ENCODE results near the gene RTEL1.

The RTEL1 gene

DNA sequence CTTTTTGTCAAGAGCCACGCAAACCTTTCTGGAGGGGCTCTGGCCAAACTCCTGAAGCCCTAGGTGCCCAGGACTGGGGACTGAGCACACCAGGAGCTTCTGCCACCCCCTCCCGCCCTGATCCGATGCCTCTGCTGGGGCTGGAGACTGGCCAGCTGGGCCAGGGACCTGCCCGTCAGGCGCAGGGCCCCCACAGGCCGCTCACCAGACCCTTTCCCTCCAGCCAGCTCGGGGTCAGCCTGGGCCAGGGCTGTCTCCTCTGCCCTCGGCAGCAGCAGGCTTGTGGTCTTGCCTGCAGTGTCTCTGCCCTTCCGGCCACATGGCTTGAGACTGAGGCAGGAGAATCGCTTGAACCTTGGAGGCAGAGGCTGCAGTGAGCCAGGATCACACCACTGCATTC is 14.6 kb downstream of the RTEL1 start:
- no peak for DNase-seq

GRCh38 chr20:63673951-63674350 is 15.8 kb downstream of the RTEL1 start:
- no peak for DNase-seq

- DNase-seq = no peak
These were observed 17.7 kb downstream of the RTEL1 start for GRCh38 chr20:63675681-63676368.

DNA sequence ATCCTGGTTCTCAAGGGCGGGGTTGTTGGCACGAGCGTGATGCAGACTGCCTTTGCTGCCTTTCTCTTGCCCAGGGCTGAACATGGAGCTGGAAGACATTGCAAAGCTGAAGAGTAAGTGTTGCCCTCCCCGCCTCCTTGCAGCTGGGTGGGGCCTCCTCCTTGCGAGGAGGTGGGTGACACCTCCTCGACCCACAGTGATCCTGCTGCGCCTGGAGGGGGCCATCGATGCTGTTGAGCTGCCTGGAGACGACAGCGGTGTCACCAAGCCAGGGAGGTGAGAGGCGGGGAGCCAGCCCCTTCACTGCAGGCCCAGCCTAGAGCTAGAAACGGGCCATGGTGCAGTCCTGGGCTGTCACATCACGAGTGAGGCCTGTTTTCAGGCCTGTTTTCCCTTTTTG is 20.0 kb downstream of the RTEL1 start:
- no peak for DNase-seq

DNA sequence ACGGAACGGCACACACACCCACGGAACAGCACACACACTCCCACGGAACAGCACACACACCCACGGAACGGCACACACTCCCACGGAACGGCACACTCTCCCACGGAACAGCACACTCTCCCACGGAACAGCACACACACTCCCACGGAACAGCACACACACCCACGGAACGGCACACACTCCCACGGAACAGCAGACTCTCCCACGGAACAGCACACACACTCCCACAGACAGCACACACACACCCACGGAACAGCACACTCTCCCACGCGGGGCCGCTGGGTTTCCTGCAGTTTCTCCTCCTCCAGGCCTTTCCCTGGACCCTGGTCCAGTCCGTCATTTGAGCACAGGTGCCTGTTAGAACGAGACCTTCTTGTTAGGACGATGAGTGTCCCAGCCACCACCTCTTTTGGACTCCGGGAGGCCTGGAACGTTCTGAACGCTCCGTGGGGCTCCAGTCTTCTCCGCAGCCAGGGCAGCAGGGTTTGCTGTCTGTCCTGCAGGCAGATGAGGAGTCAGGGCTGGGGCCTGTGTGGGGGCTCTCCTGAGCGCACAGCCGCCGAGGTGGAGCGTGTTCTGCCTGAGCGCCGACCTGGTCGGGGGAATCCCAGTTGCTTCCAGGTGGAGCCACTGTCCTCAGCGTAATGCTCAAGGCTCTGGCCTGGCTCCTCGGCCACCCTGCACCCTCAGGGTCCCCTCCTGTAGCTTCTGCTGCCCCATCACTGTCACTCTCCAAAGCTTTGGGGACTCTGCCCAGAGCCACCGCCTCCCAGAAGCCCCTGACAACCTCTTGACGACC is 20.8 kb downstream of the RTEL1 start:
- no peak for DNase-seq

- DNase-seq = no peak
These were observed 21.7 kb downstream of the RTEL1 start for GRCh38 chr20:63679799-63680305.

DNA sequence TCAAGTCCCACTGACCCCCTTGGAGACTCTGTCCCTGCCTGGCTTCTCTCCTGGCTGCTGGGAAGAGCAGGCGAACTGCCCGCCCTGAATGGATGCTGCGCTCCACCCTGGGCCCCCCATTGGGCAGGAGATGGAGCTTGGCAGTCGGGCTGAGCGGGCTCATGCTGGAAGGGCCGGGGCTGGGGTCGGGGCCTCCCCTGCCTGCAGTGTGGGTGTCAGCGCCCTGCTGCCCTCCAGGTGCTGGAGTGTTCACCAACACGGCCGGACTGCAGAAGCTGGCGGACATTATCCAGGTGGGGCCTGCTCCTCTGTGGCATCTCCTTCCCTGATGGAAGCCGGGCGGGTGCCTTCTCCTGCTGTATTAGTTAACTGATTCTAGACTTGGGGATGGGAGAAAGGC is 22.3 kb downstream of the RTEL1 start:
- no peak for DNase-seq

- no peak for DNase-seq
These were observed 22.9 kb downstream of the RTEL1 start for GRCh38 chr20:63680857-63681608.

DNA sequence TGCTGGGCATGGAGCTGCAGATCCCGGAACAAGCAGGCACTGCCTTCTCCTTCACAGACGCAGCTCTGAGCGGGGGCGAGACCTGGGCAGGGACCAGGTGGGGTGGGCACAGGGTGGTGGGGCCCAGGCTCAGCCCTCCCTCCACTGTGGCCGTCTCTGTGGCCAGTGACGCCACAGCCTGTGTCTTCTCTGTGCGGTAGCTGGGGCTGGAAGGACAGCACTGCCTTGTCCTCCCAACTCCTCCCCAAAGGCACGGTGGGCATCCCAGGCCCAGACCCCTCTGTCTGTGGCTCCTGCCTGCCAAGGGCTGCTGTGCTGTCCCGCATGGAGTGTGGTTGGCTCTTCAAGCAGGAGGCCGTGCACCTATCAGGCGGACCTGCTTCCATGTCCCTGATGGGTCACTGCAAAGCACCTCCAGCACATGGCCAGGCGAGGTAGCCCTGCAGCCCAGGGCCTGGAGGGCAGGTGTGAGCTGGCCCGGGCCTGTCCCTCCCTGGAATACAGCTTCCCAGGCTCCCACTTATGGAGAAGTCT is 23.6 kb downstream of the RTEL1 start:
- DNase-seq = peak; percentile 11

GRCh38 chr20:63682384-63683139 is 24.4 kb downstream of the RTEL1 start:
- DNase-seq = no peak

DNA sequence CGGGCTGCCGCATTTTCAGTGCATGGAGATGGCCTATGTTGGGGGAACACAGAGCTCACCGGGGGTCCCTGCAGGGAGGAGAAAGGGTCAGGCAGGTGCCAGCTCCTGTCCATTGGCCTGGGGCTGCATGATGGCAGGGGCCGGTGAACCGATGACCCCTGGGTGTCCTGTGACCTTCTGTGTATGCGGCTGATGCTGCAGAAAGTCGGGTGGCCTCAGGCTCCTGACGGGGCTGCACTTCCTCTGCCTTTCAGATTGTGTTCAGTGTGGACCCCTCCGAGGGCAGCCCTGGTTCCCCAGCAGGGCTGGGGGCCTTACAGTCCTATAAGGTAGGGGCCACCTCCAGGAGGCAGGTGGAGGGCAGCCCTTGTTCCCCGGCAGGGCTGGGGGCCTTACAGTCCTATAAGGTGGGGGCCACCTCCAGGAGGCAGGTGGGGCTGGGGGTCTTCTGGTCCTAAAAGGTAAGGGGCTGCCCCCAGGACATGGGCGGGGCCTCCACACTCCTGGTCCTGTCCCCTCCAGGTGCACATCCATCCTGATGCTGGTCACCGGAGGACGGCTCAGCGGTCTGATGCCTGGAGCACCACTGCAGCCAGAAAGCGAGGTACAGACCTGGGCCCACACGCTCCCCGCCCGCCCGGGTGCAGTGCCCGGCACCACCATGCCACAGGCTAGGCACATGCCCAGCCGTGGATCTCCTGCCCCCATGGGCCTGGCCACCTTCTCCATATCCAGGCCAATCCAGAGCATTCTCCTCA is 27.3 kb downstream of the RTEL1 start:
- DNase-seq = no peak

DNA sequence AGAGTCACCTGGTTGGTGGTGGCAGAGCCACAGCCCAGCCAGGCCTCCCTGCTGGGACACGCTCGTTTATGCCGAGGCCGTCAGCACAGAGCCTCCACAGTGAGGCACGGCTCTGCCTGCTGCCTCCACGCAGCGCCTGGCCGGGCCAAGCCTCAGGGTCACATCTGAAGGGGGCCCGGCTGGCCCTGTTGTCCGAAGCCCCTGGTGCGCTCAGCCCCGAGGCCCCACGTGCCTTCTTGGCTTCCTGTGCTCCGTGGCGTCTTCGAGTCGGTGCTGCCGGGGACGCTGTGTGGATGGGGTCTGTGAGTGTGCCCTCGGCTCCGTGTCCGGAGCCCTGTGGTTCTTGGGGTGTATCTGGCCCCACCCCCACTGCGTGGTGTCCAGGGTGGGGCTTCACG is 28.0 kb downstream of the RTEL1 start:
- no peak for DNase-seq

- DNase-seq = peak; percentile 16
These were observed 28.6 kb downstream of the RTEL1 start for GRCh38 chr20:63686492-63687321.

DNA sequence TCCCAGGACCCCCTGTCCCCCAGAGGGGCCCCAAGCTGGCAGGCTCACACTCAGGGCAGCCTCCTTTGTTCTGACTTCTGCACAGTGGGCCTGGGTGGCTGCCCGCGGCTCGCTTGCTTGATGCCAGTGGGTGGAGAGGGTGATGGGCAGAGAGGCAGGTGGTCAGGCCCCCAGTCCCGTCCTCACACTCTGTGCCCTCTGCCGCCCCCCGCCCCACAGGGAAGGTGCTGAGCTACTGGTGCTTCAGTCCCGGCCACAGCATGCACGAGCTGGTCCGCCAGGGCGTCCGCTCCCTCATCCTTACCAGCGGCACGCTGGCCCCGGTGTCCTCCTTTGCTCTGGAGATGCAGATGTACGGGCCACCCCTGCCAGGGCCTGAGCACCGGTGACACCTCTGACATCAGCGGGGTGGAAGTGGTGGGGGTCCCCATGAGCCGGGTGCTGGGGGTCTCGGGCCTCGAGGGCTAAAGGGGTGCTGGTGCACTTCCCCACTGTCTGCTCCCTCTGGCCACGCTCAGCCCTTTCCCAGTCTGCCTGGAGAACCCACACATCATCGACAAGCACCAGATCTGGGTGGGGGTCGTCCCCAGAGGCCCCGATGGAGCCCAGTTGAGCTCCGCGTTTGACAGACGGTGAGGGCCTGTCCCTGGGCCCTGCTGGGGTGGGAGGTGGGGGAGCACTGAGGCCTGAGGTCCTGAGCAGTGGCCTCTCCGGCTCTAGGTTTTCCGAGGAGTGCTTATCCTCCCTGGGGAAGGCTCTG is 29.5 kb downstream of the RTEL1 start:
- no peak for DNase-seq

DNA sequence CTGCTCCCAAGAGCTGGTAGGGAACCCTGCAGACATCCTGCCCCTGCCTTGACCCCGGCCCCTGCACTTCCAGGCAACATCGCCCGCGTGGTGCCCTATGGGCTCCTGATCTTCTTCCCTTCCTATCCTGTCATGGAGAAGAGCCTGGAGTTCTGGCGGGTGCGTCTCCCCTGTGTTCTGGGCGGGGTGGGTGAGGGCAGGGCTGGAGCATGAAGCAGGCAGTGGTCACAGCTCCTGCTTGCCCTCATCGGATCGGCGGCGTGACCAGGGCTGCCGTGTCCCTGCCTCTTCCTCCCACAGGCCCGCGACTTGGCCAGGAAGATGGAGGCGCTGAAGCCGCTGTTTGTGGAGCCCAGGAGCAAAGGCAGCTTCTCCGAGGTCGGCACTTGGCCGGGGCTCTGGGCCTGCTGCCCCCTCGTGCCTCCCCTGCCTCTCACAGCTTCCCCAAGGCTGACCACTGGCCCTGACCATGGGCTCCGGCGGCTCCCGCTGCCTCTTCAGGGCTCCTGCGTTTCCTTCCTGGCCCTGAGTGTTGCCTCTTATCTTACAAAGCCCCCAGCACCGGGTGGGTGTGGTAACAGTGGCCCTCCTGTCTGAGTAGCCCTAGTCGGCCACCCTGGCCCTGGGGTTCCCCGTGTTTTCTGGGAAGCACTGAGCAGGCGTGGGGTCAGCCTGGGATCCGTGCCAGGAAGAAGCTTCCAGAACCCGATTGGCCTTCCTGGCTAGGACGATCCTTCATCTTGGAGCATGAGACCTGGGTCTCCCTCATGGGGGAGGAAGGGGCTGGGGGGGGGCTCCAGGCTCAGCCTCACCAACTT is 30.3 kb downstream of the RTEL1 start:
- DNase-seq = no peak

- no peak for DNase-seq
These were observed 31.2 kb downstream of the RTEL1 start for GRCh38 chr20:63689046-63690002.

DNA sequence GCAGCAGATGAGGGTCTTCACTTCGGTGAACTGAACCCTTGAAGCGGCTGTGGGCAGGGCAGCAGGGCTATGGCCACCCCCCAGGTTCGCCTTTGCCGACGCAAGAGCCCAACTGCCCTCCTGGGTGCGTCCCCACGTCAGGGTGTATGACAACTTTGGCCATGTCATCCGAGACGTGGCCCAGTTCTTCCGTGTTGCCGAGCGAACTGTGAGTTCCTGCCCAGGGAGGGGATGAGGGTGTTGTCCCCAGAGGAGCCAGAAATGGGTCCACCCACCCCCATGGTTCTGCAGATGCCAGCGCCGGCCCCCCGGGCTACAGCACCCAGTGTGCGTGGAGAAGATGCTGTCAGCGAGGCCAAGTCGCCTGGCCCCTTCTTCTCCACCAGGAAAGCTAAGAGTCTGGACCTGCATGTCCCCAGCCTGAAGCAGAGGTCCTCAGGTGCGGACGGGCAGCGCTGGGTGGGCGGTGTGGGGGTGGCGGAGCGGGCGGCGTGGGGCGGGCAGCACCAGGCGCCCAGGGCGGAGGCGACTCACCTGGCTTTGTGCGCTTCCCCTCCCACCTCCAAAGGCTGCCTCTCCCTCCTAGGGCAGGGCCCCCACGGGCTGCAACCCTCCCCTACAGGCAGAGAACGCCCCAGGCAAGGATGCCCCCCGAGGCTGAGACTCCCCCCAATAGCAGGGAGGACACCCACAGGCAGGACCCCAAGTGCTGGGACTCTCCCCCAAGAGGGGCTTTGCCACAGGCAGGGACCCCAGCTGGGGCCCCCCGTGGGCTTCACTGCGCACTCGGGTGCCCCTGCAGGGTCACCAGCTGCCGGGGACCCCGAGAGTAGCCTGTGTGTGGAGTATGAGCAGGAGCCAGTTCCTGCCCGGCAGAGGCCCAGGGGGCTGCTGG is 32.1 kb downstream of the RTEL1 start:
- DNase-seq = no peak

Measured in GDM1 (cell line).